SH-SY5Y (cell line): ENCODE data around the gene SLIT1.

Experiments used
- GATA2 ChIP-seq: IDR thresholded peaks from 2 replicates; pipeline ENCODE4 v1.6.1; 2011; ENCODE audit warnings: mild to moderate bottlenecking, low read depth, low read length
- GATA3 ChIP-seq: IDR thresholded peaks from 2 replicates; pipeline ENCODE4 v1.6.1; 2011; ENCODE audit warnings: low read depth, mild to moderate bottlenecking, low read length, moderate library complexity

DNA sequence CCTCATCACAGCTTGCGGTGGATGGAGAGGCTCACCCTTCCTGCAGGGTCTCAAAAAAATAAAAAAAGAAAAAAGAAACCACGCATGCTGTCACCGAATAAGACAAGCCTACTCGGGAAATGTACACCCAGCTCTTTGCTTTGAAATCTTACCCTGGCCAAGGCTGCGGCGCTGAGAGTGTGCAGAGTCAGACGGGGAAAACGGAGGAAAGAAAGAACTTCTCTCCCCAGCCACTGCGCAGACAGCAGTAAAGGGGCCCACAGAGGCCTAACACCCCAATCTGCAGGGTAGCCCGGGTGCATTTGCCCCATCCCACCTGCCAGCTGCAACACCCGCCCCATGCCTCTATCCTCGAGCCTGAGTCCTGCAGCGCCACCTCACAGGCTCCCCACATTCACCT is 14.8 kb downstream of the SLIT1 start:
- no peak for TF ChIP-seq GATA2
- TF ChIP-seq GATA3, result no peak
